ENCODE data around the gene ARPP21.

The ARPP21 gene

GRCh38 chr3:35737527-35737926 is 98.2 kb downstream of the ARPP21 start:
- DNase-seq (ENCODE audit: low read depth): no peak

GRCh38 chr3:35737934-35738706 is 98.8 kb downstream of the ARPP21 start:
- no peak for DNase-seq (ENCODE audit: low read depth)

GRCh38 chr3:35739181-35739809 is 100.0 kb downstream of the ARPP21 start:
- no peak for DNase-seq (ENCODE audit: low read depth)

GRCh38 chr3:35739964-35740527 is 100.7 kb downstream of the ARPP21 start:
- no peak for DNase-seq (ENCODE audit: low read depth)

GRCh38 chr3:35743218-35743617 is 103.9 kb downstream of the ARPP21 start:
- no peak for DNase-seq (ENCODE audit: low read depth)

- no peak for DNase-seq (ENCODE audit: low read depth)
Observed at GRCh38 chr3:35744419-35744818, 105.1 kb downstream of the ARPP21 start.

GRCh38 chr3:35745351-35745750 is 106.0 kb downstream of the ARPP21 start:
- no peak for DNase-seq (ENCODE audit: low read depth)

GRCh38 chr3:35745802-35746484 is 106.6 kb downstream of the ARPP21 start:
- no peak for DNase-seq (ENCODE audit: low read depth)

GRCh38 chr3:35746492-35746891 is 107.2 kb downstream of the ARPP21 start:
- DNase-seq (ENCODE audit: low read depth): no peak

- DNase-seq (ENCODE audit: low read depth): no peak
Observed at GRCh38 chr3:35748144-35748543, 108.8 kb downstream of the ARPP21 start.

- DNase-seq (ENCODE audit: low read depth): no peak
Observed at GRCh38 chr3:35751207-35751606, 111.9 kb downstream of the ARPP21 start.

- DNase-seq (ENCODE audit: low read depth): no peak
Observed at GRCh38 chr3:35757991-35758757, 118.8 kb downstream of the ARPP21 start.

GRCh38 chr3:35760146-35760545 is 120.8 kb downstream of the ARPP21 start:
- no peak for DNase-seq (ENCODE audit: low read depth)

- DNase-seq (ENCODE audit: low read depth): no peak
Observed at GRCh38 chr3:35761311-35761710, 122.0 kb downstream of the ARPP21 start.

- no peak for DNase-seq (ENCODE audit: low read depth)
Observed at GRCh38 chr3:35772381-35773015, 133.2 kb downstream of the ARPP21 start.

GRCh38 chr3:35773417-35773816 is 134.1 kb downstream of the ARPP21 start:
- DNase-seq (ENCODE audit: low read depth): no peak

- no peak for DNase-seq (ENCODE audit: low read depth)
Observed at GRCh38 chr3:35776346-35776745, 137.0 kb downstream of the ARPP21 start.

GRCh38 chr3:35777065-35777464 is 137.7 kb downstream of the ARPP21 start:
- DNase-seq (ENCODE audit: low read depth): no peak

GRCh38 chr3:35777563-35778554 is 138.5 kb downstream of the ARPP21 start:
- DNase-seq (ENCODE audit: low read depth): no peak

- no peak for DNase-seq (ENCODE audit: low read depth)
Observed at GRCh38 chr3:35779611-35780010, 140.3 kb downstream of the ARPP21 start.

Data from stimulated activated CD8-positive, alpha-beta memory T cell treated with anti-CD3 and anti-CD28 coated beads, Interleukin-15, amount 100 ng/mL, for 24 hours (primary cell).